Ishikawa (cell line): ENCODE data around the gene GDF11.

Source experiments
- CEBPB ChIP-seq: IDR thresholded peaks from 2 replicates; pipeline ENCODE4 v1.6.1; 2012
- CREB1 ChIP-seq: IDR thresholded peaks from 2 replicates; pipeline ENCODE4 v1.6.1; 2012; ENCODE audit warnings: low read depth
- EGR1 ChIP-seq: IDR thresholded peaks from 2 replicates; pipeline ENCODE4 v1.6.1; 2012
- EP300 ChIP-seq: IDR thresholded peaks from 2 replicates; pipeline ENCODE4 v1.6.1; 2012; ENCODE audit warnings: borderline replicate concordance
- FOXM1 ChIP-seq: IDR thresholded peaks from 2 replicates; pipeline ENCODE4 v1.6.1; 2012; ENCODE audit warnings: low read depth, borderline replicate concordance
- MAX ChIP-seq: IDR thresholded peaks from 2 replicates; pipeline ENCODE4 v1.6.1; 2012
- NFIC ChIP-seq: IDR thresholded peaks from 2 replicates; pipeline ENCODE4 v1.6.1; 2012
- RAD21 ChIP-seq: IDR thresholded peaks from 2 replicates; pipeline ENCODE4 v1.6.1; 2012; ENCODE audit warnings: low read depth
- REST ChIP-seq: IDR thresholded peaks from 2 replicates; pipeline ENCODE4 v1.6.1; 2012; ENCODE audit warnings: low read depth, mild to moderate bottlenecking
- TAF1 ChIP-seq: IDR thresholded peaks from 2 replicates; pipeline ENCODE4 v1.6.1; 2012; ENCODE audit warnings: low read depth, mild to moderate bottlenecking
- TCF12 ChIP-seq: IDR thresholded peaks from 2 replicates; pipeline ENCODE4 v1.6.1; 2012; ENCODE audit warnings: low read depth
- TEAD4 ChIP-seq: IDR thresholded peaks from 2 replicates; pipeline ENCODE4 v1.6.1; 2012
- YY1 ChIP-seq: IDR thresholded peaks from 2 replicates; pipeline ENCODE4 v1.6.1; 2012; ENCODE audit warnings: low read depth
- ZBTB7A ChIP-seq: IDR thresholded peaks from 2 replicates; pipeline ENCODE4 v1.6.1; 2012; ENCODE audit warnings: low read depth
- TF ChIP-seq, protein P1 (sequence below): IDR thresholded peaks from 2 replicates; pipeline ENCODE4 v1.6.1; 2012

The GDF11 gene

GRCh38 chr12:55742719-55743405 is at the start of gene GDF11:
TSS of gene GDF11 (plus strand) at chr12:55743122. CDS start at chr12:55743317, 195 bp downstream.
- TF ChIP-seq FOXM1 (no peak), TCF12 (no peak), MAX (no peak), ZBTB7A (0 out of 2 replicates have a peak, but pooled peaks have one; percentile 59), EGR1 (no peak), REST (no peak)

GRCh38 chr12:55693323-55694187 is 49.4 kb upstream of the GDF11 start:
- no peak for TF ChIP-seq EGR1
- no peak for TF ChIP-seq TAF1
- no peak for TF ChIP-seq YY1
- no peak for TF ChIP-seq ZBTB7A
- TF ChIP-seq REST, result no peak
- TF ChIP-seq CREB1, result no peak
- TF ChIP-seq TEAD4, result no peak
- TF ChIP-seq, protein P1, sequence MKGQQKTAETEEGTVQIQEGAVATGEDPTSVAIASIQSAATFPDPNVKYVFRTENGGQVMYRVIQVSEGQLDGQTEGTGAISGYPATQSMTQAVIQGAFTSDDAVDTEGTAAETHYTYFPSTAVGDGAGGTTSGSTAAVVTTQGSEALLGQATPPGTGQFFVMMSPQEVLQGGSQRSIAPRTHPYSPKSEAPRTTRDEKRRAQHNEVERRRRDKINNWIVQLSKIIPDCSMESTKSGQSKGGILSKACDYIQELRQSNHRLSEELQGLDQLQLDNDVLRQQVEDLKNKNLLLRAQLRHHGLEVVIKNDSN, result no peak
- TF ChIP-seq CEBPB, result no peak
- no peak for TF ChIP-seq RAD21
- no peak for TF ChIP-seq EP300
- TF ChIP-seq FOXM1, result no peak
- no peak for TF ChIP-seq TCF12
- TF ChIP-seq NFIC, result no peak
- no peak for TF ChIP-seq MAX

DNA sequence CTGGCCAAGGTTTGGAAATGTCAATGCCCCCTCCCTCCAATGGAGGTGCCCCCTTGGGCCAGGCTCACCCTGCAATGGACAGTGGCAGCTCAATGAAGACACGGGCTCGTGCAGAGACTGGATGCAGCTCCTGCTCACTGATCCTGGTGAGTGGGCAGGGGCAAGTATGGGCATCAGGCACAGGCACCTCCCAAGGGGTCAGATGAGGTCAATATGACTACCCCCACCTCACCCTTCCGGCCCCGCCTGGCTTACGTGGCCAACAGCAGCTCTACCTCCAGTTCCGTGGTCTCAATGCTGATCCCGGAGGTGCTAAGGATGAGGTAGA is 48.8 kb upstream of the GDF11 start:
- TF ChIP-seq TAF1, result no peak
- TF ChIP-seq NFIC, result no peak
- TF ChIP-seq YY1, result no peak
- TF ChIP-seq, protein P1, result no peak
- no peak for TF ChIP-seq REST
- no peak for TF ChIP-seq EGR1
- no peak for TF ChIP-seq CREB1

DNA sequence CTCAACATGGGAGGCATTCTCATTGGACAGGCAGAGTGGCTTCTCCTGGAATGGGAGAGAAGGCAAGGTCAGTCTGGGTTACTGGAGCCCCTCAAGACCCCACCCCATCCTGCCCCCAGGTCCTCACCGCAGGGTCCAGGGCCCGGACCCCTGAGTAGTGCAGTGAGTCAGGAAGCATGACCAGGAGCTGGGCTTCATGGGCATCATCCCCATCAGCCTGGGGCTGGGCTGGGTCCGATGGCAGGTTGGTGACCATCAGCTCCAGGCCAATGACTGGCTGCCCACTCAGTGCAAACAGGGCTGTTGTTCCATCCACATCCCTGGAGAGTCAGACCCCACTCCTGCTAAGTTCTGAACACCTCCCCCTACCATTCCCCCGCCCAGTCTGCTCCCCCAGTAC is 48.3 kb upstream of the GDF11 start:
- TF ChIP-seq, protein P1, result no peak
- TF ChIP-seq YY1, result no peak
- no peak for TF ChIP-seq EP300
- TF ChIP-seq FOXM1, result no peak
- TF ChIP-seq RAD21, result no peak
